A549 (cell line): ENCODE data around the gene WASHC3. TPM values are rescaled to one million over a fixed set of nuclear protein-coding genes. Genes with fewer than 3 reads are reported as not detected.

Experiments
- ATAC-seq, 2 experiments: fragments of 200-7000 bp in 1 of 2; fragments of >200 bp in 1 of 2; cut with Nextera tagmentation in 1 of 2; cut with Tn5 transposase in 1 of 2; 3 replicates each; pipeline versions ENCODE4 v1.8.0 to v1.9.1; 2018 to 2020; ENCODE audit warnings: mild to moderate bottlenecking in 1 of 2, moderate library complexity in 1 of 2
- CTCF ChIA-PET: fragments of 300-600 bp; sonication (Branson Sonifier 250); formaldehyde crosslinking; extraction: SDS; loops from one replicate; lab custom pipeline; 2021; ENCODE audit warnings: antibody characterized with exemption, inconsistent platforms; lab: Yijun Ruan, JAX
- POLR2A ChIA-PET: fragments of 350-600 bp; formaldehyde crosslinking; extraction: SDS; loops from one replicate; lab custom pipeline; 2021; ENCODE audit warnings: antibody characterized with exemption, inconsistent platforms; lab: Yijun Ruan, JAX
- DNase-seq, 2 experiments: peaks; one replicate each; pipeline versions ENCODE4 v3.0.0 to v3.0.0-alpha.2; 2011 to 2016; ENCODE audit warnings: low read depth in 1 of 2, low spot score in 1 of 2
- FAIRE-seq: peaks from 2 replicates; lab custom pipeline; 2011; peaks lifted over from hg19 to GRCh38; lab: Jason Lieb, UNC
- H3K27ac ChIP-seq, 2 experiments: fragments of >200 bp; sonication (Bioruptor Twin); formaldehyde crosslinking; 3 replicates each; pipeline ENCODE4 v1.5.1; 2016 to 2017
- H3K4me1 ChIP-seq: fragments of >200 bp; sonication (Bioruptor Twin); formaldehyde crosslinking; 3 replicates; pipeline ENCODE4 v1.6.1; 2016
- H3K4me2 ChIP-seq: fragments of >200 bp; sonication (Bioruptor Twin); formaldehyde crosslinking; 3 replicates; pipeline ENCODE4 v1.6.1; 2016
- H3K4me3 ChIP-seq: fragments of >200 bp; sonication (Bioruptor Twin); formaldehyde crosslinking; 3 replicates; pipeline ENCODE4 v1.5.1; 2016
- H3K9me3 ChIP-seq: fragments of >200 bp; sonication (Bioruptor Twin); formaldehyde crosslinking; 3 replicates; pipeline ENCODE4 v1.6.1; 2016
- BCL3 ChIP-seq: fragments of >200 bp; sonication (Bioruptor Twin); formaldehyde crosslinking; IDR thresholded peaks from 3 replicates; pipeline ENCODE4 v1.6.1; 2016
- BHLHE40 ChIP-seq: IDR thresholded peaks from 2 replicates; pipeline ENCODE4 v1.6.1; 2012; ENCODE audit warnings: low read depth, low read length, inconsistent platforms
- CBX2 ChIP-seq: fragments of 200-600 bp; sonication (generic); IDR thresholded peaks from 2 replicates; pipeline ENCODE4 v1.6.1; 2016; ENCODE audit warnings: low read depth, mild to moderate bottlenecking, borderline replicate concordance
- CHD2 ChIP-seq: fragments of 150-350 bp; IDR thresholded peaks from 2 replicates; pipeline ENCODE4 v1.6.1; 2014; ENCODE audit warnings: low read length; ENCODE audit not compliant: partially characterized antibody
- CHD4 ChIP-seq: fragments of 200-600 bp; sonication (generic); IDR thresholded peaks from 2 replicates; pipeline ENCODE4 v1.6.1; 2016; ENCODE audit warnings: antibody characterized with exemption, mild to moderate bottlenecking, borderline replicate concordance
- CTCF ChIP-seq: fragments of >200 bp; sonication (Bioruptor Twin); formaldehyde crosslinking; IDR thresholded peaks from 3 replicates; pipeline ENCODE4 v1.5.1; 2016
- E2F6 ChIP-seq: IDR thresholded peaks from 2 replicates; pipeline ENCODE4 v1.6.1; 2012; ENCODE audit warnings: low read depth, borderline replicate concordance
- ELK1 ChIP-seq: fragments of 150-350 bp; IDR thresholded peaks from 2 replicates; pipeline ENCODE4 v1.6.1; 2014; ENCODE audit warnings: low read depth, mild to moderate bottlenecking, low read length
- ESRRA ChIP-seq: fragments of 150-350 bp; IDR thresholded peaks from 2 replicates; pipeline ENCODE4 v1.6.1; 2014; ENCODE audit warnings: mild to moderate bottlenecking, low read length, borderline replicate concordance
- FOSL2 ChIP-seq, 2 experiments: fragments of 450-650 bp in 1 of 2; fragments of >200 bp in 1 of 2; sonication (Bioruptor Twin) in 1 of 2; formaldehyde crosslinking; IDR thresholded peaks; 2 replicates each; pipeline versions ENCODE4 v1.5.0 to v1.6.1; 2016 to 2020; ENCODE audit warnings: mild to moderate bottlenecking in 1 of 2, moderate library complexity in 1 of 2
- HDAC2 ChIP-seq: fragments of 200-600 bp; sonication (generic); IDR thresholded peaks from 2 replicates; pipeline ENCODE4 v1.6.1; 2016
- HEYL ChIP-seq: fragments of 250-450 bp; sonication (Bioruptor Pico); IDR thresholded peaks from 2 replicates; pipeline ENCODE4 v1.8.0; 2021; ENCODE audit warnings: mild to moderate bottlenecking, moderate library complexity
- HOXB13 ChIP-seq: fragments of 250-450 bp; sonication (Bioruptor Pico); IDR thresholded peaks from 2 replicates; pipeline ENCODE4 v1.5.0; 2020; ENCODE audit warnings: low read depth, mild to moderate bottlenecking, moderate library complexity
- KDM1A ChIP-seq: fragments of 200-600 bp; sonication (generic); IDR thresholded peaks from 2 replicates; pipeline ENCODE4 v1.6.1; 2016; ENCODE audit warnings: low read depth, mild to moderate bottlenecking
- KDM5A ChIP-seq: fragments of 200-600 bp; sonication (generic); IDR thresholded peaks from 2 replicates; pipeline ENCODE4 v1.6.1; 2016; ENCODE audit warnings: antibody characterized with exemption, mild to moderate bottlenecking
- MAX ChIP-seq: IDR thresholded peaks from 2 replicates; pipeline ENCODE4 v1.6.1; 2012
- MAZ ChIP-seq: fragments of 150-350 bp; IDR thresholded peaks from 2 replicates; pipeline ENCODE4 v1.6.1; 2014; ENCODE audit warnings: antibody characterized with exemption, low read depth, low read length, borderline replicate concordance
- MYC ChIP-seq: IDR thresholded peaks from 2 replicates; pipeline ENCODE4 v1.6.1; 2012; ENCODE audit warnings: mild to moderate bottlenecking, inconsistent platforms, low read length, improper control_type of control experiment, borderline replicate concordance
- PHF8 ChIP-seq: fragments of 200-600 bp; sonication (generic); IDR thresholded peaks from 2 replicates; pipeline ENCODE4 v1.6.1; 2016; ENCODE audit warnings: low read depth, mild to moderate bottlenecking, antibody characterized with exemption, moderate library complexity, borderline replicate concordance
- POLR2A ChIP-seq: IDR thresholded peaks from 2 replicates; pipeline ENCODE4 v1.6.1; 2012; ENCODE audit warnings: mild to moderate bottlenecking, low read length
- POLR2AphosphoS2 ChIP-seq: conservative IDR thresholded peaks from 2 replicates; pipeline ENCODE4 v1.6.1; 2012; ENCODE audit warnings: low read length, improper control_type of control experiment, inconsistent platforms
- RARB ChIP-seq: fragments of 250-450 bp; sonication (Bioruptor Pico); IDR thresholded peaks from 2 replicates; pipeline ENCODE4 v1.8.0; 2021; ENCODE audit warnings: mild to moderate bottlenecking, moderate library complexity
- RFX5 ChIP-seq: fragments of 450-650 bp; IDR thresholded peaks from 2 replicates; pipeline ENCODE4 v1.7.1; 2014; ENCODE audit warnings: antibody characterized with exemption, mild to moderate bottlenecking, moderate library complexity
- WGBS: methylation state at CpG from one replicate; pipeline ENCODE4 v1.1.6; 2017; ENCODE audit errors: missing lambda C conversion rate; 5-methylcytosine and 5-hydroxymethylcytosine counted together
- polyA plus RNA-seq, 4 experiments: library from polyadenylated mRNA; depleted of rRNA in 3 of 4; stranded (reverse); fragments of >200 nt; fragmentation: RNase III in 1 of 4; extraction: RNeasy Plus Mini Kit Qiagen cat#74134 plus additional on column Dnase treatment in 1 of 4; gene quantifications; 2 replicates in 3 of 4; 3 replicates in 1 of 4; pipeline ENCODE4 v1.2.3, GENCODE V29; 2011 to 2017

The WASHC3 gene
- polyA plus RNA-seq, 2 of the 4 experiments (the other 2 are of a cell fraction), result 39.1 to 54.9 TPM

GRCh38 chr12:102005256-102005655, 56.5 kb downstream of the WASHC3 start:
- H3K4me1 ChIP-seq, result no peaks in the 10 kb centered on the region
- FAIRE-seq, result no peak
- no peak for TF ChIP-seq MYC
- no peak for TF ChIP-seq KDM1A
- no peak for TF ChIP-seq CBX2
- no peak for TF ChIP-seq PHF8
- no peak for TF ChIP-seq ELK1
- no peak for TF ChIP-seq BHLHE40
- TF ChIP-seq MAX, result no peak
- no peak for TF ChIP-seq BCL3
- TF ChIP-seq CHD2, result no peak
- no peak for TF ChIP-seq KDM5A
- no peak overlapping the region for H3K4me3 ChIP-seq
- POLR2A ChIA-PET, result no interaction called here
- no peak overlapping the region for H3K27ac ChIP-seq
- no peak for DNase-seq
- no peak for ATAC-seq
- no peak overlapping the region for H3K4me2 ChIP-seq
- WGBS, result 74% methylated on average over 5 of the region's 5 CpGs
- CTCF ChIA-PET, result interaction anchor here (1.2 kb wide), 1 partner anchor 13 kb away, joined by 3 read pairs; no protein-coding TSS in a partner anchor
- no peaks in the 10 kb centered on the region for H3K9me3 ChIP-seq

- CTCF ChIA-PET, result interaction anchor here (0.8 kb wide), 1 partner anchor 819 kb away, joined by 4 read pairs; no protein-coding TSS in a partner anchor
- no peaks in the 10 kb centered on the region for H3K9me3 ChIP-seq
- TF ChIP-seq MAZ (no peak), HOXB13 (CRISPR knock-in tag) (no peak), FOSL2 (IDR thresholded peaks at IDR 0.05) (no peak), FOSL2 (CRISPR knock-in tag; IDR thresholded peaks at IDR 0.05) (no peak), E2F6 (no peak), ESRRA (no peak), CTCF (no peak), RARB (no peak)
- TF ChIP-seq, all 56 proteins: peak for 0
- Histone ChIP-seq H3K4me3 (no peak overlapping the region), H3K4me2 (no peak overlapping the region), H3K4me1 (no peaks in the 10 kb centered on the region), H3K27ac (no peak overlapping the region)
- ATAC-seq (no peak), FAIRE-seq (no peak), DNase-seq (no peak)
- 47% methylated on average over 5 of the region's 5 CpGs for WGBS
- POLR2A ChIA-PET, result no interaction called here
These were observed 64.7 kb downstream of the WASHC3 start for GRCh38 chr12:101997102-101997501.

- Histone ChIP-seq H3K9me3 (no peaks in the 10 kb centered on the region), H3K4me2 (no peak overlapping the region), H3K4me1 (no peaks in the 10 kb centered on the region), H3K27ac (no peak overlapping the region), H3K4me3 (no peak overlapping the region)
- no peak for TF ChIP-seq CTCF
- no peak for TF ChIP-seq HEYL (CRISPR knock-in tag)
- TF ChIP-seq HDAC2, result no peak
- TF ChIP-seq RFX5, result no peak
- TF ChIP-seq MAX, result no peak
- TF ChIP-seq POLR2A, result no peak
- TF ChIP-seq POLR2AphosphoS2, result no peak
- no peak for TF ChIP-seq MAZ
- TF ChIP-seq CHD2, result no peak
- TF ChIP-seq CHD4, result no peak
- CTCF ChIA-PET, result no interaction called here
- ATAC-seq (no peak), DNase-seq (no peak), FAIRE-seq (no peak)
- WGBS, result 24% methylated on average over 4 of the region's 4 CpGs
- POLR2A ChIA-PET, result no interaction called here
These were observed 66.1 kb downstream of the WASHC3 start for GRCh38 chr12:101995684-101996083.
